ENCODE data around the gene HOXB2.

- TF ChIP-seq CTCF (IDR thresholded peaks at IDR 0.05; ENCODE audit: poor library complexity) (no peak), EZH2 (IDR thresholded peaks at IDR 0.05; ENCODE audit: borderline replicate concordance) (no peak), EZH2phosphoT487 (IDR thresholded peaks at IDR 0.05; ENCODE audit: low read depth, severe bottlenecking, unreplicated experiment) (no peak)
These were observed 8.3 kb upstream of the HOXB2 start for GRCh38 chr17:48553190-48553547.
